ENCODE results near the gene GIPC2.
"Not testable (repeated sequence)": the region's sequence is repeated elsewhere in the genome, so short reads cannot be mapped to it uniquely, and the experiment has no call there.

GIPC2 gene

GRCh38 chr1:78045926-78046778, at the start of gene GIPC2:
TSS of gene GIPC2 (plus strand) at chr1:78045966. CDS start at chr1:78046095, 129 bp downstream.
- TF ChIP-seq CTCF (IDR thresholded peaks at IDR 0.05; ENCODE audit: insufficient read depth, low read depth, low read length, missing control alignments): no peak
- peak within 1 kb of the TSS; percentile 35 for H3K4me3 ChIP-seq (ENCODE audit: low read length)
- peak; percentile 42 for DNase-seq (ENCODE audit: low read depth)

- no peak overlapping the region for H3K4me3 ChIP-seq (ENCODE audit: low read length)
- TF ChIP-seq CTCF (IDR thresholded peaks at IDR 0.05; ENCODE audit: insufficient read depth, low read depth, low read length, missing control alignments): no peak
- DNase-seq (ENCODE audit: low read depth): no peak
These were observed 49.0 kb upstream of the GIPC2 start for GRCh38 chr1:77996734-77997133.

GRCh38 chr1:78000536-78000935, 45.2 kb upstream of the GIPC2 start:
- not testable (repeated sequence) for DNase-seq (ENCODE audit: low read depth); H3K4me3 ChIP-seq (ENCODE audit: low read length)

- TF ChIP-seq CTCF (IDR thresholded peaks at IDR 0.05; ENCODE audit: insufficient read depth, low read depth, low read length, missing control alignments): no peak
- DNase-seq (ENCODE audit: low read depth): no peak
- H3K4me3 ChIP-seq (ENCODE audit: low read length): no peak overlapping the region
These were observed 42.6 kb upstream of the GIPC2 start for GRCh38 chr1:78003070-78003746.

- no peak for TF ChIP-seq CTCF (IDR thresholded peaks at IDR 0.05; ENCODE audit: insufficient read depth, low read depth, low read length, missing control alignments)
- peak; percentile 70 for DNase-seq (ENCODE audit: low read depth)
- H3K4me3 ChIP-seq (ENCODE audit: low read length): peak overlapping the region; percentile 67
These were observed 41.7 kb upstream of the GIPC2 start for GRCh38 chr1:78003882-78004718.

- H3K4me3 ChIP-seq (ENCODE audit: low read length): peak within 1 kb of the TSS; percentile 67
- no peak for TF ChIP-seq CTCF (IDR thresholded peaks at IDR 0.05; ENCODE audit: insufficient read depth, low read depth, low read length, missing control alignments)
These were observed 40.9 kb upstream of the GIPC2 start, which contains the start of gene DNAJB4 for GRCh38 chr1:78004719-78005447. TSS of gene DNAJB4 (plus strand) at chr1:78004939. CDS start at chr1:78005111, 172 bp downstream.

More at GRCh38 chr1:78004719-78005447, 40.9 kb upstream of the GIPC2 start, which contains the start of gene DNAJB4:
- DNase-seq (ENCODE audit: low read depth): peak; percentile 97
